CD4-positive, alpha-beta T cell treated with Interleukin-6 at 100 ng/mL for 8 hours (primary cell): ENCODE measurements around the gene STYXL2.

Source experiments
- DNase-seq: peaks from one replicate; pipeline ENCODE4 v3.0.0-alpha.2; 2020; ENCODE audit warnings: mixed read lengths, low spot score

STYXL2 gene

GRCh38 chr1:167081594-167082156 lies 12.2 kb upstream of the STYXL2 start:
- DNase-seq, result no peak

DNA sequence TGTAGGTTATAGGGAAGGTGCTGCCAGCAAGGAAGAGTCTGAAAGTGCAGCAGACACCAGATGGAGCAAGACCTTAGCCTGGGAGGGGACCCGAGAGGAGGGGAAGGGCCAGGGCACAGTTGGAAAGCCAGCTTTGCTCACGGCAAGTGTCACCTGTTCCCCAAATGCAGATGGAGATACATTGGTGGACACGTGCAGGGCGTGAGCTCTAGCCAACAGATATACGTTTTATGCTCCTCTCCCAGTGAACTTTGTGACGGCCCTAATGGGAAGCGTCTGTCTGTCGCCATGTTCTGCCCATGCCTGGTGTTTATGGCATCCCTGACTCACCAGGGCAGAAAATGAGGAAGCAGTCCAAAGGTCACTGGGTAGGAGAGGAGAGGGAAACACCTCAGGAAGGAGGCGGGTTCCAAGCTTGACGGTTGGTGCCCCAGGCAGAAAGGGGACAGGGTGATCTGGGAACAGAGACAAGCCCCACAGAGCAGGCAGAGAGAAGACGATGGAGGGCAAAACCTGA lies 11.3 kb upstream of the STYXL2 start:
- no peak for DNase-seq

DNA sequence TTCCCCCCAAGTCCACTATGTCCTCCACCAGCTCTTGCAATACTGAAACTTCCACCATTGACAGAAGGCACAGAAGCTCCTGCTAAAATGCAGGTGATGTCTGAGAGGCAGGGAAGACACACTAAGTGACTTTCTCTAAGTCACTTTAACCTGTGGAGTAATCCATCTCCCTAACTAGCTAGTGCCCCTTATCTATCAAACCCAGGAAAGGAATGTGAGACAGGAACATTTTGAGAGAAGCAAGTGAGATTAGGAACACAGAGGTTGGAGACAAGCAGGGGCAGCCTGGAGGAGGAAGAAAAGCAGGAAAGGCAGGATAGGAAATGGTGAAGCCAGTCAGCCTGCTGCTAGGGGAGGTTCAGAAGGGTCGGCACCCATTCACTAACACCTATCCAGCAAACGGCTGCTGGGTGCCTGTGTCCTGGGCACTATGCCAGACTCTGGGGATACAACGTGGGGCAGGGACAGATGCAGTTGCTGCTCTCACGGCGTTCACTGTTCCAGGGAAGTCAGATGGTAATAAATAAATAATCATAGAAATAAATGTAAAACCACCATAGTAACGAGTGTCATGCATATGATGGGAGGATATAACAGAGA lies 10.7 kb upstream of the STYXL2 start:
- DNase-seq, result no peak

DNA sequence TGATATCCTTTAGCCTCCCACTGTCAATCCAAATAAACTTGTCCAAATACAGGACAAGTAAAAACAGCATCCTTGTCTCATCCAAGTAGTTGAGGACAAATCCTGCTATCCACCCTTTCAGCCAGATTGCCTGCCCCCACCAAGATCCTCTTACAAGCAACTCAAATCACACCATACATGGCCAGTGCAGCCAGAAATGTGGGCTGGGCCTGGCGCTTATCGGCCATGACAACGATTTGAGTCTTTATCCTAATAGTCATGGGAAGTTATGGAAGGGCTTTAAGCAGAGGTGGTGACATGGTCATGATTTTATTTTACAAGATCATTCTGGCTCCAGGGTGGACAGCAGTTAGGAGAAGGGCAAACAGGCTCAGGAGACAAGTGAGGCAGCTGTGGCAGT lies 10.0 kb upstream of the STYXL2 start:
- DNase-seq, result no peak

- DNase-seq, result no peak
Observed at GRCh38 chr1:167084757-167085156, 9.1 kb upstream of the STYXL2 start.

DNA sequence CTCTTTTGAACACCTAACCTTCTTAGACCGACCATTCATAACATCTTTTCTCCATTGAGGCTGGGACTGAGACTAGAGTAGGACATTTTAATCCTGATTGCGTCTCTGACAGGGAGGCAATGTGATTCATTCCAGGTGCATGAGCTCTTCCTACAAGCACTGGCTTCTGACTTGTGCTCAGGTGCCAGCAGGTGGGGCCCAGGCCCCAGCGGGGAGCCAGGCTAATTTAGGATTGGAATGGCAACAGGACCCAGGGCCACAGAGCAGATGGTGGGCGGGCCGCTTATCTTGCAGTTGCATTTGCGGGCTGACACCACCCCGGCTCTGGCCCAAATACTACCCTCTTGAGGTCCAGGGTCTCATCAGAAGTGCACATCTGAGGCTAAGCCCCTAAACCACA lies 7.8 kb upstream of the STYXL2 start:
- no peak for DNase-seq

DNA sequence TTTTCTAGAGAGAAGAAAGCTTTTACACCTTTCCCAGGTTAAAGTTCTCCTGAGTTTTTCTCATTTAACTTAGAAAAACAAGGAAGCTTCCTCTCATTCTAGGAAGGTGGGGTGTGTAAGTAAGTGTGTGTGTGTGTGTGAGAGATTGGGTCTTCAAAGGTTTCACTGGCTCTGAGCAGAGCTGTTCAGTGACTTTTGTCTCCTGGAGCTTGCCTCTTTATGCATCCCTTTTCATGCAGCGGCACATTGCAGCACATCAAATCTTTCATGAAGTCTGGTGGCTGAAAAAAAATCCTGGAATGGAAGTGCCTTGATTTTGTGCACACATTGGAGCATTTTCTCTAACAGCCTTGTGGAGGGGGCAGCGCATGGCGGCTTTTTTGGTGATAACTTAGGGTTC lies 7.1 kb upstream of the STYXL2 start:
- DNase-seq, result no peak

DNA sequence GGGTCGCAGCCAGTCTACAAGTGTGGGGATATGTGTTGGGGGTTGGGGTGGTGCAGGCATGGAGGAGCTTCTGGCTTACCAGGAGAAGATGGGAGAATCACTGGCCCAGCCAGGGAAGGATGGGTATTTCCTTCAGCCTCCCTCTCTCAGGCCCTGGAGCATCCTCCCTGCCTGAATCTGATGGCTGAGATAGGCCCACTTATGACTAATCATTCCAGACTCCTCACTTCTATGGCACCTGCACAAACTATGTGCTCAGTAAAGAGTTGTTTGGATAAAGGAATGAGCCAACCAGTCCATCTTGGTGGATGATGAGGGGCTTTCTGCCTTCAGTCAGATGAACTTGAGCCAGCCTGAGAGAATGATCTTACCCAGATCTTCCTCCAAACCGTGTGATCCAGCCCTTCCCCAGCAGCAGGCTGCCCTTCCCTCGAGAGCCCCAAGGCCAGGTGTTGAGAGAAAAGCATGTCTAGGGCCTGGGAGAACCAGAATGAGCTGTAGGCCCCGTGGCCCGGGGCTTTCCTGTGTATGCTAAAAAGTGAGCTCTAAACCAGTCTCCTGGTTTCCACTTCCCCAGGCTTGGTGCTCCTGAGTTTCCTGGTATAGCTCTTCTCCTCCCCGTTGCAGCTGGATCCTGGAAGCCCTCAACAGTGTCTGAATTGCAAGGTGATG lies 5.0 kb upstream of the STYXL2 start:
- DNase-seq, result no peak

- no peak for DNase-seq
Observed at GRCh38 chr1:167089939-167090313, 3.9 kb upstream of the STYXL2 start.

DNA sequence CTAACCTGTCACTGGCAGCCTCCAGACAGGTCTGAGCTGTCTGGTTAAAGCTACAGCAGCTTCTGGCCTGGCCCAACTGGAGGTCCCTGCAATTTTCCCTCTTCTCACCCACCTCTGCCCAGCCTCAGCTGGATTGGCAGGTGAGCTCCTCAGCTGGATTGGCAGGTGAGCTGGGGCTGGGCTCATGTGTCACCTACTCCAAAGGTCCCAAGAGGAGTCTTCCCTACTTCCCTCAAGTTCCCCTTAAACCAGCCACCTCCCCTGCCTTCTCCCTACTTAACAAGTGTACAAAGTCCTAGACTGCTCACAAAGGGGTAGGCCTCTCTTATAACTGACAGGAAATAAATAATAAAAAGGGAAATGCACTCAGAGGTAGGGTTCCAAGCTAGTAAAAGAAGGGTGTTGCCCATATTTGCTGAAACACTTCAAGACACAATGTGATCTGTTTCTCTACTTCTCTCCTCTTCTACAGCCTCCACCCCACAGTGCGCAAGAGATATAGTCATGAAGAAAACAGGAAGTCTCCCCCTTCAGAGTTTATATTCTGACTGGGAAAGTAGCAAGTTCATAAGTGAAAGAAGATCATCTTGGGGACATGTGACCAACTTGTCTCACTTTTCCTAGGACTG lies 3.4 kb upstream of the STYXL2 start, which contains the start of gene GPA33:
TSS of gene GPA33 (minus strand) at position 64 of the 629 bp plus-strand sequence. CDS start 90 bp downstream, outside the sequence.
- DNase-seq, result peak; percentile 67

DNA sequence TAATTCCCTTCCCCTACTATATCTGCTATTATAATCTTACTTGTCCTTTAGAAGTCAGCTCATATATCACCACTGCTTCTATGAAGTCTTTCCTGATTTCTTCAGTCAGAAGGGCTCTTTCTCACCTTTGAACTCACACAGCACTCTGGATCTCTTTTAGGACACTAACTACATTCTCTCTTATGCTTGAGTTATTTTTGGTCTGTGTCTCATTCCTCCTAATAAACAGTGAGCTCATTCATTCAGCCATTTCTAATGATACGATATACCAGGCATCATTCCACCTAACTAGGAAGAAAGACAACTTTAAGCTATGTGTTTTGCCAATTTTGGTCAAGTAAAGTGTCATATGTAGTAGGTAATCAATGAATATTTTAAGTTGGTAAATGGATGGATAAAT lies 1.2 kb upstream of the STYXL2 start:
- no peak for DNase-seq

- DNase-seq, result no peak
Observed at GRCh38 chr1:167094690-167095089, 815 bp downstream of the STYXL2 start.

GRCh38 chr1:167095368-167095767 lies 1.5 kb downstream of the STYXL2 start:
- no peak for DNase-seq

- no peak for DNase-seq
Observed at GRCh38 chr1:167099851-167100250, 6.0 kb downstream of the STYXL2 start.

- no peak for DNase-seq
Observed at GRCh38 chr1:167100730-167101129, 6.9 kb downstream of the STYXL2 start.

GRCh38 chr1:167101754-167102153 lies 7.9 kb downstream of the STYXL2 start:
- DNase-seq, result no peak

DNA sequence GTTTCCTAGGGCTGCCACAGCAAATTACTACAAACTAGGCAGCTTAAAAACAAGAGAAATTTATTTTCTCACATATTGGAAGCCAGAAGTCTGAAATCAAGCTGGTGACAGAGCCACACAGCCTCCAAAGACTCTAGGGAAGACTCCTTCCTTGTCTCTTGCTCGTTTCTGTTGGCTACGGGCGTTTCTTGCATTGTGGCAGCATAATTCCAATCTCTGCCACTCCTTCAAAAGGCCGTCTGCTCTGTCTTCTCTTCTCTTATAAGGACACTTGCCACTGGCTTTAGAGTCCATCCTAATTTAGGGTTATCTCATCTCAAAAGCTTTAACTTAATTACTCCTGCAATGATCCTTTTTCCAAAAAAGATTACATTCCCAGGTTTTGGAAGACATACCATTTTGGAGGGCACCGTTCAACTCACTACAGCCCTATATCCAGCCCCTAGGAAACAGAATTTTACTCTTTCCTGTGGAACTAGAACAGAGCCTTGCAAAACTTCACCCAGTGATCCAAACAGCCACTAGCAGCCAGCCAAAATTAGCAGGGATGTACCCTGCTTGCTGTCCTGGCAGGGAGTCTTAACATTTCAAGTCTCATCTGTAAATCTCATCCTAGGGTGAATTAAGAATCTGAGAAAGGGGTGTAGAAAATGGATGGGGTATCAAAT lies 9.2 kb downstream of the STYXL2 start:
- DNase-seq, result no peak

GRCh38 chr1:167104256-167104633 lies 10.4 kb downstream of the STYXL2 start:
- DNase-seq, result no peak

- DNase-seq, result no peak
Observed at GRCh38 chr1:167105271-167106118, 11.6 kb downstream of the STYXL2 start.

GRCh38 chr1:167106119-167106461 lies 12.2 kb downstream of the STYXL2 start:
- DNase-seq, result no peak

GRCh38 chr1:167107456-167107855 lies 13.6 kb downstream of the STYXL2 start:
- DNase-seq, result no peak

- no peak for DNase-seq
Observed at GRCh38 chr1:167109125-167109524, 15.2 kb downstream of the STYXL2 start.
